HEK293 (cell line): ENCODE measurements around the gene DHX8.

Experiments used
- CTCF ChIA-PET: fragments of 350-600 bp; formaldehyde crosslinking; extraction: SDS; loops from one replicate; lab custom pipeline; 2021; ENCODE audit warnings: antibody characterized with exemption; lab: Yijun Ruan, JAX
- POLR2A ChIA-PET: fragments of 300-600 bp; formaldehyde crosslinking; extraction: SDS; loops from one replicate; lab custom pipeline; 2020; ENCODE audit warnings: antibody characterized with exemption, inconsistent platforms; lab: Yijun Ruan, JAX
- H3K27ac ChIP-seq: fragments of 200-500 bp; sonication (Bioruptor generic); 2 replicates; pipeline ENCODE4 v1.5.1; 2014; ENCODE audit warnings: low read depth, low read length, control low read depth, inconsistent platforms; ENCODE audit errors: extremely low read depth
- H3K36me3 ChIP-seq, 2 experiments: fragments of 200-500 bp in 1 of 2; sonication (Bioruptor generic) in 1 of 2; 1 replicate in 1 of 2; 2 replicates in 1 of 2; pipeline ENCODE4 v1.5.1; 2014 to 2017; ENCODE audit warnings: inconsistent platforms in 2 of 2, low read length in 2 of 2; ENCODE audit not compliant: control insufficient read depth in 2 of 2, insufficient read depth in 1 of 2
- H3K4me1 ChIP-seq: fragments of 200-500 bp; sonication (Bioruptor generic); 2 replicates; pipeline ENCODE4 v1.5.1; 2014; ENCODE audit warnings: mild to moderate bottlenecking, low read length, inconsistent platforms; ENCODE audit not compliant: control insufficient read depth, insufficient read depth
- H3K4me3 ChIP-seq: 2 replicates; pipeline ENCODE4 v1.5.1; 2011; ENCODE audit warnings: low read depth, mild to moderate bottlenecking, control low read depth, low read length, moderate library complexity
- H3K9me3 ChIP-seq: fragments of 200-500 bp; sonication (Bioruptor generic); 2 replicates; pipeline ENCODE4 v1.5.1; 2014; ENCODE audit warnings: low read depth, low read length, inconsistent platforms; ENCODE audit not compliant: control insufficient read depth, insufficient read depth
- BCL11A ChIP-seq: fragments of 450-650 bp; formaldehyde crosslinking; IDR thresholded peaks from 2 replicates; pipeline ENCODE4 v1.5.1; 2016; ENCODE audit warnings: low read depth, missing biosample characterization, missing genetic modification characterization
- FEZF1 ChIP-seq: fragments of 450-650 bp; formaldehyde crosslinking; IDR thresholded peaks from 2 replicates; pipeline ENCODE4 v1.5.1; 2016; ENCODE audit warnings: missing biosample characterization, missing genetic modification characterization
- GLIS2 ChIP-seq: fragments of 450-650 bp; formaldehyde crosslinking; IDR thresholded peaks from 2 replicates; pipeline ENCODE4 v1.5.1; 2016; ENCODE audit warnings: missing biosample characterization, missing genetic modification characterization
- KLF1 ChIP-seq: fragments of 450-650 bp; formaldehyde crosslinking; IDR thresholded peaks from 2 replicates; pipeline ENCODE4 v1.5.1; 2016; ENCODE audit warnings: missing biosample characterization, missing genetic modification characterization
- KLF16 ChIP-seq: fragments of 450-650 bp; formaldehyde crosslinking; IDR thresholded peaks from 2 replicates; pipeline ENCODE4 v1.5.1; 2017; ENCODE audit warnings: missing biosample characterization, missing genetic modification characterization
- OSR2 ChIP-seq: fragments of 450-650 bp; formaldehyde crosslinking; IDR thresholded peaks from 2 replicates; pipeline ENCODE4 v1.5.1; 2016; ENCODE audit warnings: missing biosample characterization, missing genetic modification characterization
- SETDB1 ChIP-seq: IDR thresholded peaks from one replicate; pipeline ENCODE4 v1.6.1; 2017; ENCODE audit warnings: mild to moderate bottlenecking, low read length, moderate library complexity, mixed read lengths; ENCODE audit not compliant: insufficient read length
- SP7 ChIP-seq: fragments of 450-650 bp; formaldehyde crosslinking; IDR thresholded peaks from 2 replicates; pipeline ENCODE4 v1.5.1; 2016; ENCODE audit warnings: missing biosample characterization, missing genetic modification characterization
- TCF7L2 ChIP-seq: IDR thresholded peaks from 2 replicates; pipeline ENCODE4 v1.6.1; 2011; ENCODE audit warnings: low read depth, mild to moderate bottlenecking, inconsistent platforms, low read length, moderate library complexity, borderline replicate concordance
- ZBTB8A ChIP-seq: fragments of 450-650 bp; formaldehyde crosslinking; IDR thresholded peaks from 2 replicates; pipeline ENCODE4 v1.5.1; 2016; ENCODE audit warnings: missing biosample characterization, missing genetic modification characterization
- ZNF184 ChIP-seq: fragments of 450-650 bp; IDR thresholded peaks from 2 replicates; pipeline ENCODE4 v1.5.1; 2018; ENCODE audit warnings: missing biosample characterization, mild to moderate bottlenecking, missing genetic modification characterization
- ZNF335 ChIP-seq: fragments of 450-650 bp; formaldehyde crosslinking; conservative IDR thresholded peaks from 2 replicates; pipeline ENCODE4 v1.5.1; 2016; ENCODE audit warnings: missing biosample characterization, missing genetic modification characterization
- ZNF350 ChIP-seq: fragments of 450-650 bp; formaldehyde crosslinking; IDR thresholded peaks from 2 replicates; pipeline ENCODE4 v1.5.0; 2017; ENCODE audit warnings: missing biosample characterization, mild to moderate bottlenecking, missing genetic modification characterization
- ZNF426 ChIP-seq: fragments of 450-650 bp; formaldehyde crosslinking; IDR thresholded peaks from 2 replicates; pipeline ENCODE4 v1.5.1; 2017; ENCODE audit warnings: missing biosample characterization, missing genetic modification characterization, mild to moderate bottlenecking, inconsistent platforms, moderate library complexity
- ZNF629 ChIP-seq: fragments of 450-650 bp; formaldehyde crosslinking; IDR thresholded peaks from 2 replicates; pipeline ENCODE4 v1.5.1; 2017; ENCODE audit warnings: missing biosample characterization, missing genetic modification characterization
- ZNF76 ChIP-seq: fragments of 450-650 bp; formaldehyde crosslinking; IDR thresholded peaks from 2 replicates; pipeline ENCODE4; 2016; ENCODE audit warnings: low read depth, missing biosample characterization, missing genetic modification characterization, borderline replicate concordance
- ZNF837 ChIP-seq: fragments of 450-650 bp; formaldehyde crosslinking; IDR thresholded peaks from 2 replicates; pipeline ENCODE4 v1.5.1; 2016; ENCODE audit warnings: missing biosample characterization, missing genetic modification characterization
- ZSCAN30 ChIP-seq: fragments of 450-650 bp; IDR thresholded peaks from 2 replicates; pipeline ENCODE4 v1.5.1; 2018; ENCODE audit warnings: missing biosample characterization, mild to moderate bottlenecking, missing genetic modification characterization, moderate library complexity
- TF ChIP-seq, protein P1 (sequence below): fragments of 450-650 bp; formaldehyde crosslinking; IDR thresholded peaks from 2 replicates; pipeline ENCODE4 v1.5.1; 2016; ENCODE audit warnings: missing biosample characterization, missing genetic modification characterization
- TF ChIP-seq, protein P2 (sequence below): fragments of 450-650 bp; formaldehyde crosslinking; IDR thresholded peaks from 2 replicates; pipeline ENCODE4 v1.5.1; 2016; ENCODE audit warnings: missing biosample characterization, missing genetic modification characterization
- TF ChIP-seq, protein P3 (sequence below): fragments of 450-650 bp; formaldehyde crosslinking; IDR thresholded peaks from 2 replicates; pipeline ENCODE4 v1.5.1; 2016; ENCODE audit warnings: missing biosample characterization, missing genetic modification characterization
- TF ChIP-seq, protein P4 (sequence below): fragments of 450-650 bp; formaldehyde crosslinking; IDR thresholded peaks from 2 replicates; pipeline ENCODE4 v1.5.1; 2016; ENCODE audit warnings: missing biosample characterization, missing genetic modification characterization
- TF ChIP-seq, protein P5 (sequence below): fragments of 450-650 bp; formaldehyde crosslinking; IDR thresholded peaks from 2 replicates; pipeline ENCODE4 v1.5.1; 2016; ENCODE audit warnings: missing biosample characterization, missing genetic modification characterization, borderline replicate concordance

The DHX8 gene

DNA sequence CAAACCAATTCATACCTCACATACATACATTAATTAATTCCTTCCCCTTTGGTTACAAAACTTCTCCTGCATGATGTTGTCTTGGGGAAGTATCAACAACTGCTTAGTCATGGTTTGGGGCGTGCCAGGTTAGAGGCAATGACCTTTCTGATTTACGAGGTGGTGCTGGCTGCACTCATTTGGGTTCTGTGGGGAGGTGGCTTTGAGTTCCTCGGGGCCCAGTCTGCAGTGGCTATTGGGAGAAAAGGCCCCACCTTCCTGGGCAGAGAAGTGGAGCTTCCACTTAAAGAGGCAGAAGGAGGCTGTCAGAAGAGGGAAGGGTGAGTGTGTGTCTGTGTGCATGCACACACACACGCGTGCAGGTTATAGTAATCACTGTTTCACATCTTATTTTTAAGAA is 72.5 kb downstream of the DHX8 start (continued):
- TF ChIP-seq BCL11A (tag by site-specific recombination) (0 out of 2 replicates have a peak, but pooled peaks have one; percentile 16), ZNF335 (tag by site-specific recombination) (peak; percentile 28; the same call in 1 of the 2 replicates), TCF7L2 (no peak), SETDB1 (no peak), GLIS2 (tag by site-specific recombination) (peak; percentile 23; the same call in 1 of the 2 replicates), ZBTB8A (tag by site-specific recombination) (peak; percentile 62), ZNF76 (0 out of 2 replicates have a peak, but pooled peaks have one; percentile 26), ZNF629 (tag by site-specific recombination) (peak; percentile 19; the same call in 1 of the 2 replicates), KLF1 (tag by site-specific recombination) (peak; percentile 88)
- TF ChIP-seq, protein P1, sequence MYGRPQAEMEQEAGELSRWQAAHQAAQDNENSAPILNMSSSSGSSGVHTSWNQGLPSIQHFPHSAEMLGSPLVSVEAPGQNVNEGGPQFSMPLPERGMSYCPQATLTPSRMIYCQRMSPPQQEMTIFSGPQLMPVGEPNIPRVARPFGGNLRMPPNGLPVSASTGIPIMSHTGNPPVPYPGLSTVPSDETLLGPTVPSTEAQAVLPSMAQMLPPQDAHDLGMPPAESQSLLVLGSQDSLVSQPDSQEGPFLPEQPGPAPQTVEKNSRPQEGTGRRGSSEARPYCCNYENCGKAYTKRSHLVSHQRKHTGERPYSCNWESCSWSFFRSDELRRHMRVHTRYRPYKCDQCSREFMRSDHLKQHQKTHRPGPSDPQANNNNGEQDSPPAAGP (tag by site-specific recombination), result peak; percentile 68
- TF ChIP-seq, protein P2, sequence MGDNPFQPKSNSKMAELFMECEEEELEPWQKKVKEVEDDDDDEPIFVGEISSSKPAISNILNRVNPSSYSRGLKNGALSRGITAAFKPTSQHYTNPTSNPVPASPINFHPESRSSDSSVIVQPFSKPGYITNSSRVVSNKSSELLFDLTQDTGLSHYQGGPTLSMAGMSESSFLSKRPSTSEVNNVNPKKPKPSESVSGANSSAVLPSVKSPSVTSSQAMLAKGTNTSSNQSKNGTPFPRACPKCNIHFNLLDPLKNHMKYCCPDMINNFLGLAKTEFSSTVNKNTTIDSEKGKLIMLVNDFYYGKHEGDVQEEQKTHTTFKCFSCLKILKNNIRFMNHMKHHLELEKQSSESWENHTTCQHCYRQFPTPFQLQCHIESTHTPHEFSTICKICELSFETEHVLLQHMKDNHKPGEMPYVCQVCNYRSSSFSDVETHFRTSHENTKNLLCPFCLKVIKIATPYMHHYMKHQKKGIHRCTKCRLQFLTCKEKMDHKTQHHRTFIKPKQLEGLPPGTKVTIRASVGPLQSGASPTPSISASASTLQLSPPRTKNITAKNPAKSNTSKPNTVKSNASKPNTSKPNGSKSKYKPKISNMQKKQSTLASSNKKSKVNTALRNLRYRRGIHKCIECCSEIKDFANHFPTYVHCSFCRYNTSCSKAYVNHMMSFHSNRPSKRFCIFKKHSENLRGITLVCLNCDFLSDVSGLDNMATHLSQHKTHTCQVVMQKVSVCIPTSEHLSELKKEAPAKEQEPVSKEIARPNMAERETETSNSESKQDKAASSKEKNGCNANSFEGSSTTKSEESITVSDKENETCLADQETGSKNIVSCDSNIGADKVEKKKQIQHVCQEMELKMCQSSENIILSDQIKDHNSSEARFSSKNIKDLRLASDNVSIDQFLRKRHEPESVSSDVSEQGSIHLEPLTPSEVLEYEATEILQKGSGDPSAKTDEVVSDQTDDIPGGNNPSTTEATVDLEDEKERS, result no peak
- TF ChIP-seq, protein P3, sequence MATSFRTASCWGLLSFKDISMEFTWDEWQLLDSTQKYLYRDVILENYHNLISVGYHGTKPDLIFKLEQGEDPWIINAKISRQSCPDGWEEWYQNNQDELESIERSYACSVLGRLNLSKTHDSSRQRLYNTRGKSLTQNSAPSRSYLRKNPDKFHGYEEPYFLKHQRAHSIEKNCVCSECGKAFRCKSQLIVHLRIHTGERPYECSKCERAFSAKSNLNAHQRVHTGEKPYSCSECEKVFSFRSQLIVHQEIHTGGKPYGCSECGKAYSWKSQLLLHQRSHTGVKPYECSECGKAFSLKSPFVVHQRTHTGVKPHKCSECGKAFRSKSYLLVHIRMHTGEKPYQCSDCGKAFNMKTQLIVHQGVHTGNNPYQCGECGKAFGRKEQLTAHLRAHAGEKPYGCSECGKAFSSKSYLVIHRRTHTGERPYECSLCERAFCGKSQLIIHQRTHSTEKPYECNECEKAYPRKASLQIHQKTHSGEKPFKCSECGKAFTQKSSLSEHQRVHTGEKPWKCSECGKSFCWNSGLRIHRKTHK (tag by site-specific recombination), result no peak

DNA sequence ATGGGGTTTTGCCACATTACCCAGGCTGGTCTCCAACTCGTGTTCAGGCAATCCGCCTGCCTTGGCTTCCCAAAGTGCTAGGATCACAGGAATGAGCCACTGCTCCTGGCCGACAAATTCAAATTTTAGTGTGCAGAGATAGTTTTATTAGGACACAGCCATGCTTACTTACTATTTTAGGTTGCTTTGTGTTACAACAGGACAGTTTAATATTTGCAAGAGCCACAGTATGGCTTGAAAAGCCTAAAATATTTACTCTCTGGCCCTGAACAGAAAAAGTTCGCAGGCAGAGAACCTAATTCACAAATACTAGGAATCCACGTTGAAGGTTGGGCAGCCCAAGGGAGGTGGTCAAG is 75.0 kb downstream of the DHX8 start:
- Histone ChIP-seq H3K4me1 (peaks cover 24% of the 10 kb centered on the region), H3K27ac (no peak overlapping the region), H3K9me3 (no peaks in the 10 kb centered on the region), H3K36me3 (no peaks in the 10 kb centered on the region), H3K4me3 (no peak overlapping the region)
- ChIA-PET POLR2A (no interaction called here), CTCF (interaction anchor here (0.6 to 2.5 kb wide), 2 partner anchors 18 to 202 kb away, joined by 5 to 11 read pairs; no protein-coding TSS in a partner anchor)
- TF ChIP-seq, protein P4, sequence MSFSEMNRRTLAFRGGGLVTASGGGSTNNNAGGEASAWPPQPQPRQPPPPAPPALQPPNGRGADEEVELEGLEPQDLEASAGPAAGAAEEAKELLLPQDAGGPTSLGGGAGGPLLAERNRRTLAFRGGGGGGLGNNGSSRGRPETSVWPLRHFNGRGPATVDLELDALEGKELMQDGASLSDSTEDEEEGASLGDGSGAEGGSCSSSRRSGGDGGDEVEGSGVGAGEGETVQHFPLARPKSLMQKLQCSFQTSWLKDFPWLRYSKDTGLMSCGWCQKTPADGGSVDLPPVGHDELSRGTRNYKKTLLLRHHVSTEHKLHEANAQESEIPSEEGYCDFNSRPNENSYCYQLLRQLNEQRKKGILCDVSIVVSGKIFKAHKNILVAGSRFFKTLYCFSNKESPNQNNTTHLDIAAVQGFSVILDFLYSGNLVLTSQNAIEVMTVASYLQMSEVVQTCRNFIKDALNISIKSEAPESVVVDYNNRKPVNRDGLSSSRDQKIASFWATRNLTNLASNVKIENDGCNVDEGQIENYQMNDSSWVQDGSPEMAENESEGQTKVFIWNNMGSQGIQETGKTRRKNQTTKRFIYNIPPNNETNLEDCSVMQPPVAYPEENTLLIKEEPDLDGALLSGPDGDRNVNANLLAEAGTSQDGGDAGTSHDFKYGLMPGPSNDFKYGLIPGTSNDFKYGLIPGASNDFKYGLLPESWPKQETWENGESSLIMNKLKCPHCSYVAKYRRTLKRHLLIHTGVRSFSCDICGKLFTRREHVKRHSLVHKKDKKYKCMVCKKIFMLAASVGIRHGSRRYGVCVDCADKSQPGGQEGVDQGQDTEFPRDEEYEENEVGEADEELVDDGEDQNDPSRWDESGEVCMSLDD (tag by site-specific recombination), result no peak
- no peak for TF ChIP-seq ZNF837
- no peak for TF ChIP-seq SP7 (tag by site-specific recombination)
- TF ChIP-seq OSR2 (tag by site-specific recombination), result no peak
- no peak for TF ChIP-seq KLF16
- TF ChIP-seq FEZF1, result no peak
- no peak for TF ChIP-seq ZNF350 (tag by site-specific recombination)
- no peak for TF ChIP-seq ZNF184 (tag by site-specific recombination)
- TF ChIP-seq ZNF426, result no peak
- no peak for TF ChIP-seq ZSCAN30 (tag by site-specific recombination)
- TF ChIP-seq, protein P5, sequence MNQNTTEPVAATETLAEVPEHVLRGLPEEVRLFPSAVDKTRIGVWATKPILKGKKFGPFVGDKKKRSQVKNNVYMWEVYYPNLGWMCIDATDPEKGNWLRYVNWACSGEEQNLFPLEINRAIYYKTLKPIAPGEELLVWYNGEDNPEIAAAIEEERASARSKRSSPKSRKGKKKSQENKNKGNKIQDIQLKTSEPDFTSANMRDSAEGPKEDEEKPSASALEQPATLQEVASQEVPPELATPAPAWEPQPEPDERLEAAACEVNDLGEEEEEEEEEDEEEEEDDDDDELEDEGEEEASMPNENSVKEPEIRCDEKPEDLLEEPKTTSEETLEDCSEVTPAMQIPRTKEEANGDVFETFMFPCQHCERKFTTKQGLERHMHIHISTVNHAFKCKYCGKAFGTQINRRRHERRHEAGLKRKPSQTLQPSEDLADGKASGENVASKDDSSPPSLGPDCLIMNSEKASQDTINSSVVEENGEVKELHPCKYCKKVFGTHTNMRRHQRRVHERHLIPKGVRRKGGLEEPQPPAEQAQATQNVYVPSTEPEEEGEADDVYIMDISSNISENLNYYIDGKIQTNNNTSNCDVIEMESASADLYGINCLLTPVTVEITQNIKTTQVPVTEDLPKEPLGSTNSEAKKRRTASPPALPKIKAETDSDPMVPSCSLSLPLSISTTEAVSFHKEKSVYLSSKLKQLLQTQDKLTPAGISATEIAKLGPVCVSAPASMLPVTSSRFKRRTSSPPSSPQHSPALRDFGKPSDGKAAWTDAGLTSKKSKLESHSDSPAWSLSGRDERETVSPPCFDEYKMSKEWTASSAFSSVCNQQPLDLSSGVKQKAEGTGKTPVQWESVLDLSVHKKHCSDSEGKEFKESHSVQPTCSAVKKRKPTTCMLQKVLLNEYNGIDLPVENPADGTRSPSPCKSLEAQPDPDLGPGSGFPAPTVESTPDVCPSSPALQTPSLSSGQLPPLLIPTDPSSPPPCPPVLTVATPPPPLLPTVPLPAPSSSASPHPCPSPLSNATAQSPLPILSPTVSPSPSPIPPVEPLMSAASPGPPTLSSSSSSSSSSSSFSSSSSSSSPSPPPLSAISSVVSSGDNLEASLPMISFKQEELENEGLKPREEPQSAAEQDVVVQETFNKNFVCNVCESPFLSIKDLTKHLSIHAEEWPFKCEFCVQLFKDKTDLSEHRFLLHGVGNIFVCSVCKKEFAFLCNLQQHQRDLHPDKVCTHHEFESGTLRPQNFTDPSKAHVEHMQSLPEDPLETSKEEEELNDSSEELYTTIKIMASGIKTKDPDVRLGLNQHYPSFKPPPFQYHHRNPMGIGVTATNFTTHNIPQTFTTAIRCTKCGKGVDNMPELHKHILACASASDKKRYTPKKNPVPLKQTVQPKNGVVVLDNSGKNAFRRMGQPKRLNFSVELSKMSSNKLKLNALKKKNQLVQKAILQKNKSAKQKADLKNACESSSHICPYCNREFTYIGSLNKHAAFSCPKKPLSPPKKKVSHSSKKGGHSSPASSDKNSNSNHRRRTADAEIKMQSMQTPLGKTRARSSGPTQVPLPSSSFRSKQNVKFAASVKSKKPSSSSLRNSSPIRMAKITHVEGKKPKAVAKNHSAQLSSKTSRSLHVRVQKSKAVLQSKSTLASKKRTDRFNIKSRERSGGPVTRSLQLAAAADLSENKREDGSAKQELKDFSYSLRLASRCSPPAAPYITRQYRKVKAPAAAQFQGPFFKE (tag by site-specific recombination), result no peak
- TF ChIP-seq ZNF335 (tag by site-specific recombination), result no peak
